ENCODE results near the gene C18orf32.
A peak's percentile ranks its signal among the peaks of the same experiment; 100 is the strongest.

Gene C18orf32

DNA sequence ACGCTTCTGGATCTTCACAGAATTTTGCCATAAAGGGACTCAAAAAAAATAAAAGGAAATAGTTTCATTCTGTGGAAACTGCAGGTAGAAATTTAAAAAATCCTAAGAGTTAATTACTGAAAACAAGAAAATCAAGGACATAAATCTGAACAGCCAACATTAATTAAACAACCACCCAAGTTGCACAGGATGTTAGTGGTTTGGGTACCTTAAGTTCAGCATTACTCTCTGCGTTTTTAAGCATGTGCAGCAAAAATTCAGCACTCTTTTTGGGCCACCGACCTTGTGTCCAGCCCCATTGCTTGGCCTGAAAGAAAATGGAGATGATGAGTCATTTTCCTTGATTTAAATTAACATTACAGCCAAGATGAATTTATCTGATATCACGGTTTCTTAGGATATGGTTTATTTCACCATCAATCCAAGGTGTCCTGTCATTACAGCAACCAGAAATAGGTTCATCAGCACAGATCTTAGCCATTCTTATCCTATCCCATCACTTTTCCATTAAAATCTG is 3.3 kb upstream of the C18orf32 start:
- Histone ChIP-seq H3K4me3 (ENCODE audit: low read depth in 1 of 5, low read length in 5 of 5) (no peak overlapping the region), H3K9me3 (ENCODE audit: control insufficient read depth in 5 of 5, low read length in 5 of 5) (no peaks in the 10 kb centered on the region), H3K27ac (ENCODE audit: low read depth, low read length) (peak overlapping the region; percentile 92), H3K9ac (ENCODE audit: low read length in 5 of 5) (no peak overlapping the region), H3K27me3 (ENCODE audit: control insufficient read depth in 5 of 5, insufficient read depth in 4 of 5, low read length in 5 of 5) (no peaks in the 10 kb centered on the region), H3K36me3 (ENCODE audit: control insufficient read depth in 5 of 5, insufficient read depth in 5 of 5, low read length in 5 of 5) (peaks cover 17 to 36% (median 29%) of the 10 kb centered on the region in 5 donors), H3K4me1 (ENCODE audit: control insufficient read depth in 5 of 5, insufficient read depth in 5 of 5, low read length in 5 of 5) (peaks cover 6 to 42% (median 29%) of the 10 kb centered on the region in 5 donors)

DNA sequence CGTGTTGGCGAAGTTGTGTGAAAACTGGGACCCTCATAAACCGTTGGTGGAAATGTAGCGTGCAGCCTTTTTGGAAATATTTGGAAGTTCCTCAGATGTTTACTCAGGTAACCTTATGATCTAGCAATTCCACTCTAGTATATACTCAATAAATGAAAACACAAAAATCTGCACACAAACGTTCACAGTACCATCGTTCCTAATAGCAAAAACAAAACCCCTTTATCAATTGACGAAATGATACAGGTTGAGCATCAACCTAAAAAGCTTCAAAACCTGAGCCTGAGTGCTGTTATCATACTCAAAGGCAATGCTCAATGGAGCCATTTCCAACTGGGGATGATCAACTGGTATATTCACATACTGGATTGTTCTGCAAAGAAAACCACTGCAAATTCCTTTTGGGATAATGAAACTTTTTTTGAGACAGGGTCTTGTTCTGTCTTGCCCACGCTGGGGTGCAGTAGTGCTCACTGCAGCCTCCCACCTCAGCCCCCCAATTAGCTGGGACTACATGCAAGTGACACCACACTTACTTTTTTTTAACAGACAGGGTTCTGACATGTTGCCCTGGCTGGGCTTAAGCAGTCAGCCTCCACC is 777 bp upstream of the C18orf32 start:
- H3K27ac ChIP-seq (ENCODE audit: low read depth, low read length): peak overlapping the region; percentile 90
- peak overlapping the region; percentile 78 to 99 (median 80) for H3K4me3 ChIP-seq (ENCODE audit: low read depth in 1 of 5, low read length in 5 of 5)
- peak overlapping the region in 3 of 5 donors; percentile 79 to 90 (median 84) for H3K9ac ChIP-seq (ENCODE audit: low read length in 5 of 5)
- no peaks in the 10 kb centered on the region for H3K27me3 ChIP-seq (ENCODE audit: control insufficient read depth in 5 of 5, insufficient read depth in 4 of 5, low read length in 5 of 5)
- H3K9me3 ChIP-seq (ENCODE audit: control insufficient read depth in 5 of 5, low read length in 5 of 5): no peaks in the 10 kb centered on the region
- H3K4me1 ChIP-seq (ENCODE audit: control insufficient read depth in 5 of 5, insufficient read depth in 5 of 5, low read length in 5 of 5): peaks cover 6 to 45% (median 29%) of the 10 kb centered on the region in 5 donors
- peaks cover 22 to 44% (median 32%) of the 10 kb centered on the region in 5 donors for H3K36me3 ChIP-seq (ENCODE audit: control insufficient read depth in 5 of 5, insufficient read depth in 5 of 5, low read length in 5 of 5)

DNA sequence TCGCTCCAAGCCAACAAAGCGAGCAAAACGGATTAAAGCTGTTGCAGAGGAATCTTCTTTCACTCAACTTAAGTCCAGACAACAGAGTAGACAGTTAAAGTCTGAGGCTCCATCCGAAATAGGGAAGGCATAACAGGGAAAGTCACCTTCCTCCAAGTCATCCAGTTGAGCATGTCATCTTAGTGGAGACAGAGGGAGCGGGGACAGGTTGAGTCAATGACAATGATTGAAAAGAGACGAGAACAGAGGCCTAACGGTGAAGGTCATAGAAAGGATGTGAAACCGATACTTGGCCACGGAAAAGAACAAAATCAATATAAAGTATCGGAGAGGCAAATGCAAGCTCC is 455 bp downstream of the C18orf32 start:
- Histone ChIP-seq H3K4me3 (ENCODE audit: low read depth in 1 of 5, low read length in 5 of 5) (peak overlapping the region; percentile 78 to 99 (median 84)), H3K27ac (ENCODE audit: low read depth, low read length) (peak overlapping the region; percentile 90), H3K9ac (ENCODE audit: low read length in 5 of 5) (peak overlapping the region; percentile 73 to 90 (median 81)), H3K9me3 (ENCODE audit: control insufficient read depth in 5 of 5, low read length in 5 of 5) (no peaks in the 10 kb centered on the region), H3K4me1 (ENCODE audit: control insufficient read depth in 5 of 5, insufficient read depth in 5 of 5, low read length in 5 of 5) (peaks cover 3 to 42% (median 27%) of the 10 kb centered on the region in 5 donors), H3K27me3 (ENCODE audit: control insufficient read depth in 5 of 5, insufficient read depth in 4 of 5, low read length in 5 of 5) (no peaks in the 10 kb centered on the region), H3K36me3 (ENCODE audit: control insufficient read depth in 5 of 5, insufficient read depth in 5 of 5, low read length in 5 of 5) (peaks cover 28 to 53% (median 38%) of the 10 kb centered on the region in 5 donors)

DNA sequence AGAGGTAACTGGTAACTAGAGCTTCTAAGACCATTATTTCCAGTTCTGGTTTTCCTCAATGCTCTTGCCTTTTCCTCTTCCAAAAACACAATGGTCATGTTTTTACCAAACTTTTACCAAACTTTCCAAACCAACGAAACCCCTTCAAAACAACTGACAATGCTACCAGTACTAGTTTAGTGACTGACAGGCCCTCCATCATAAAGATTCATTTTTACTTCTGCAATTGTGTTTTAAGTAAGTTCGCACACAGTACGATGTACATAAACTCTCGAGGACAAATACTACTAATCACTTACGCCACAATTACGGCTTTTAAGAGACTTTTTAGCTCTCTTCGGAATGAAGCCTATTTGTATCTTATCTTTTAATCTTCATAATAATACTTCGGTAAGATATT is 900 bp downstream of the C18orf32 start:
- H3K4me3 ChIP-seq (ENCODE audit: low read depth in 1 of 5, low read length in 5 of 5): peak overlapping the region; percentile 78 to 99 (median 84)
- H3K4me1 ChIP-seq (ENCODE audit: control insufficient read depth in 5 of 5, insufficient read depth in 5 of 5, low read length in 5 of 5): peaks cover 3 to 38% (median 22%) of the 10 kb centered on the region in 5 donors
- H3K9ac ChIP-seq (ENCODE audit: low read length in 5 of 5): peak overlapping the region; percentile 73 to 90 (median 81)
- H3K36me3 ChIP-seq (ENCODE audit: control insufficient read depth in 5 of 5, insufficient read depth in 5 of 5, low read length in 5 of 5): peaks cover 28 to 55% (median 41%) of the 10 kb centered on the region in 5 donors
- no peaks in the 10 kb centered on the region for H3K27me3 ChIP-seq (ENCODE audit: control insufficient read depth in 5 of 5, insufficient read depth in 4 of 5, low read length in 5 of 5)
- H3K9me3 ChIP-seq (ENCODE audit: control insufficient read depth in 5 of 5, low read length in 5 of 5): no peaks in the 10 kb centered on the region
- peak overlapping the region; percentile 90 for H3K27ac ChIP-seq (ENCODE audit: low read depth, low read length)

DNA sequence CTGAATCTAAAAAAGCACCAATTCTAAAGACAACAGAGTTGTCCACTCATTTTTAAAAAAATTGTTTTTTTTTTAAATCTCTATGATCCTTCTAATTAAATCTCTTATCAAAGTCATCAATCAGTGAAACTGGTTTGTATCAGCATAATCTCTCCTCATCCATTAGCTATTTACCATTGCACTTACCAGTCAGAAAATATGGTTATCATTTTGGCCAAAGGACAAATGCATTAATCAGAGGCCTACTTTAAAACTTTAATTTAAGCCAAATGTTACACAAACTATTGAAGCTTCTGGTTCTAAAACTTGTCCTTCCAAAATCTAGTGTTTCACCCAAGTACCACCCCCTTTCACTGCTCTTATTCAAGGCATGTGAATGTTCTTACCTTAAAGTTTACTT is 3.8 kb downstream of the C18orf32 start:
- no peak overlapping the region for H3K27ac ChIP-seq (ENCODE audit: low read depth, low read length)
- no peaks in the 10 kb centered on the region for H3K9me3 ChIP-seq (ENCODE audit: control insufficient read depth in 5 of 5, low read length in 5 of 5)
- H3K36me3 ChIP-seq (ENCODE audit: control insufficient read depth in 5 of 5, insufficient read depth in 5 of 5, low read length in 5 of 5): peaks cover 11 to 41% (median 34%) of the 10 kb centered on the region in 5 donors
- H3K9ac ChIP-seq (ENCODE audit: low read length in 5 of 5): no peak overlapping the region
- no peaks in the 10 kb centered on the region for H3K27me3 ChIP-seq (ENCODE audit: control insufficient read depth in 5 of 5, insufficient read depth in 4 of 5, low read length in 5 of 5)
- no peak overlapping the region for H3K4me3 ChIP-seq (ENCODE audit: low read depth in 1 of 5, low read length in 5 of 5)
- peaks cover 3 to 25% (median 20%) of the 10 kb centered on the region in 5 donors for H3K4me1 ChIP-seq (ENCODE audit: control insufficient read depth in 5 of 5, insufficient read depth in 5 of 5, low read length in 5 of 5)

DNA sequence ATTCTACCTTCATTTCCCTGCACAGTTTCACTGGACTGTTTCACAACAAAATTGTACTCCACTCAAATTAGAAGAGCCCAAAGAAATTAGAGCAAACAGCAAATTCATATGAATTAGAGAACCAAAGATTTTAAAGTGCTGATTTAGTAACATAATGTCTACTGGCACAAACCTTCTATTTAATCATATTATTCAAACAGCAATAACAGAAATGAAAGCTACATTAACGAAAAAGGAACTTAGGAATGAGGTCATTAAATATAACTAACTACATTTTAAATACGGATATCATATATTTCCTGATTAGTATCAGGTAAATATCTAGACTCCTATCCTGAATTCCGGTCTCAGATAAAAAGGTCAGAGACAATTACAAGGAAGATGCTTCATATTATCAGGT is 5.1 kb downstream of the C18orf32 start:
- peaks cover 11 to 38% (median 30%) of the 10 kb centered on the region in 5 donors for H3K36me3 ChIP-seq (ENCODE audit: control insufficient read depth in 5 of 5, insufficient read depth in 5 of 5, low read length in 5 of 5)
- H3K27ac ChIP-seq (ENCODE audit: low read depth, low read length): no peak overlapping the region
- H3K9ac ChIP-seq (ENCODE audit: low read length in 5 of 5): peak overlapping the region in 1 of 5 donors; percentile 40
- H3K4me1 ChIP-seq (ENCODE audit: control insufficient read depth in 5 of 5, insufficient read depth in 5 of 5, low read length in 5 of 5): peaks cover 2 to 19% (median 15%) of the 10 kb centered on the region in 5 donors
- no peak overlapping the region for H3K4me3 ChIP-seq (ENCODE audit: low read depth in 1 of 5, low read length in 5 of 5)
- no peaks in the 10 kb centered on the region for H3K27me3 ChIP-seq (ENCODE audit: control insufficient read depth in 5 of 5, insufficient read depth in 4 of 5, low read length in 5 of 5)
- H3K9me3 ChIP-seq (ENCODE audit: control insufficient read depth in 5 of 5, low read length in 5 of 5): no peaks in the 10 kb centered on the region

DNA sequence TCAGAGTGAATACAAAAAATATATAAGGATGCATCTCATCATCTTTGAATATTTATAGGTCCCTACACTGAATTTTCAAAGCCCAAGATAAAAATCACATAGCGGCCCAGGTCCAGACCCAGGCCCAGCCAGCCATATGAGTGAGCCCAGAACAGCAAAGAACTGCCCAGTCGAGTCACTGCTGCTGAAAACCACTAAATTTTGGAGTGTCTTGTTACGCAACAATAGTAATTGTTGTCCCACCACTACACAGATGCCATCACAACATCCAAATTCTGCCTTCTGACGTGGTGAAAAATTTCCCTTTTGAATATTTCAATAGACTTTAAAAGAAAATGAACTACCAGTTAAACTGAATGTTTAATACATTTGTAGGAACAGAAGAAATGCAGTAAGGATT is 5.7 kb downstream of the C18orf32 start:
- Histone ChIP-seq H3K4me3 (ENCODE audit: low read depth in 1 of 5, low read length in 5 of 5) (no peak overlapping the region), H3K9ac (ENCODE audit: low read length in 5 of 5) (no peak overlapping the region), H3K4me1 (ENCODE audit: control insufficient read depth in 5 of 5, insufficient read depth in 5 of 5, low read length in 5 of 5) (peaks cover 2 to 17% (median 13%) of the 10 kb centered on the region in 5 donors), H3K27ac (ENCODE audit: low read depth, low read length) (no peak overlapping the region), H3K27me3 (ENCODE audit: control insufficient read depth in 5 of 5, insufficient read depth in 4 of 5, low read length in 5 of 5) (no peaks in the 10 kb centered on the region), H3K36me3 (ENCODE audit: control insufficient read depth in 5 of 5, insufficient read depth in 5 of 5, low read length in 5 of 5) (peaks cover 11 to 38% (median 30%) of the 10 kb centered on the region in 5 donors), H3K9me3 (ENCODE audit: control insufficient read depth in 5 of 5, low read length in 5 of 5) (no peaks in the 10 kb centered on the region)

DNA sequence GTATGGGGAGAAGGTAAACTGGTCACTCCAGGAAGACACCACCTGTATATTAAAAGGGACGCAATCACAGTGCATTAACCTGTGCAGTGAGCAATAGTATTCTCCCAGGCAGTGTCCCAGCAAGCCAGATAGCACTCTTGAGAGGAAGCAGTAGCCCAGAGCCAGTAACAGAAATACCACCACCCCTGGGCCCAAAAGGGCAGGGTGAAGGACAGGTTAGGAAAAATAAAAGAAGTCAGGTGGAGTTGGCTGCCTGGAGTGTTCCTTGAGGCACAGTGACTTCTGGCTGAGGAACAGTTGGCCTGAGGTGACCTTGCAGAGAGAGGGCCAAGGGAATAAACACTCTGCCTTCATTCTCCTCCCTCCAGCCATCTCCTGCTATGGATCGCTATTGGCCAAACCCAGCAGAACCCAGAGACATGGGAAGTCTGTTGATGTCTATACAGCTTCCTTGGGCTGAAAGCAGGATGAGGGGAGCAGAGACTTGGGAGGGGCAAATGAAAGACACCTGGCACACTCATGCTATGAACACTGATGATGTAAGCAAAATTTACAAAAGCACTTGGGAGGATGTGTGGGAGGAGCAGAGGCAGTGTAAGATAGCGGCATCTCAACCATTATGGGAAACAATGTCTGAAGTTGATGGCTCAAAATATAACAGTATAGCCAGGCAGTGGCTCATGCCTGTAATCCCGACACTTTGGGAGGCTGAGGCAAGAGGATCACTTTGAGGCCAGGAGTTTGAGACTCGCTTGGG is 7.5 kb downstream of the C18orf32 start:
- Histone ChIP-seq H3K27ac (ENCODE audit: low read depth, low read length) (no peak overlapping the region), H3K4me3 (ENCODE audit: low read depth in 1 of 5, low read length in 5 of 5) (no peak overlapping the region), H3K4me1 (ENCODE audit: control insufficient read depth in 5 of 5, insufficient read depth in 5 of 5, low read length in 5 of 5) (peaks cover 0 to 8% (median 0%) of the 10 kb centered on the region in 5 donors), H3K9ac (ENCODE audit: low read length in 5 of 5) (no peak overlapping the region), H3K36me3 (ENCODE audit: control insufficient read depth in 5 of 5, insufficient read depth in 5 of 5, low read length in 5 of 5) (peaks cover 11 to 38% (median 30%) of the 10 kb centered on the region in 5 donors), H3K27me3 (ENCODE audit: control insufficient read depth in 5 of 5, insufficient read depth in 4 of 5, low read length in 5 of 5) (no peaks in the 10 kb centered on the region), H3K9me3 (ENCODE audit: control insufficient read depth in 5 of 5, low read length in 5 of 5) (no peaks in the 10 kb centered on the region)

DNA sequence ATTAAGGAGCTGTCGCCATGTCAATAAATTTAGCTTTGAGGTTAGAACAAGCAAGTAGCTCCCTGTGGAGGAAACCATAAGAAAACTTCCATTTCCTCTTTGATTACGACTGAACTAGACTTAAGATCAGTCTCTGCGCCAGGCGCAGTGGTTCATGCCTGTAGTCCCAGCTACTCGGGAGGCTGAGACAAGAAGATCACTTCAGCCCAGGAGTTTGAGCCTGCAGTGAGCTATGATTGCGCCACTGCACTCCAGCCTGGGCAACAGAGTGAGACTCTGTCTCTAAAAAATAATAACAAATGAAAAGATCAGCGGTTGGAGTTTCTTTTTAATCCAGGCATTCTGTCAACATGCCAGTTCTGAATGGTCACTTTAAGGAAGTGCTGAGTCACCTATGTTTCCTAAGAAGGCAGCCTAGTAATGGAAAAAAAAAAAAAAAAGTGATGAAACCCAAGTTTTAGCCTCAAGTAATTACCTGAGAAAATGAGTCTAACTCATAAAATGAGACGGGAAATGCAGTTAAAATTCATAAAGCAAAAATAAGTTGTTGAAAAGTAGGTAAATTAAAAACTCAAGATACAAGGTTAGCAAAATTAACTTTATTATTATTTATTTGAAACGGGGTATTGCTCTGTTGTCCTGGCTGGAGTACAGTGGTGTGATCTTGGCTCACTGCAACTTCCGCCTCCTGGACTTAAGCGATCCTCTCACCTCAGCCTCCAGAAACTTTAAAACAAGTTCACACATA is 10.2 kb downstream of the C18orf32 start:
- H3K27ac ChIP-seq (ENCODE audit: low read depth, low read length): peak overlapping the region; percentile 62
- H3K4me1 ChIP-seq (ENCODE audit: control insufficient read depth in 5 of 5, insufficient read depth in 5 of 5, low read length in 5 of 5): peaks cover 0 to 8% (median 0%) of the 10 kb centered on the region in 5 donors
- no peaks in the 10 kb centered on the region for H3K27me3 ChIP-seq (ENCODE audit: control insufficient read depth in 5 of 5, insufficient read depth in 4 of 5, low read length in 5 of 5)
- peak overlapping the region in 1 of 5 donors; percentile 26 for H3K4me3 ChIP-seq (ENCODE audit: low read depth in 1 of 5, low read length in 5 of 5)
- no peaks in the 10 kb centered on the region for H3K9me3 ChIP-seq (ENCODE audit: control insufficient read depth in 5 of 5, low read length in 5 of 5)
- peak overlapping the region in 2 of 5 donors; percentile 0 to 8 for H3K9ac ChIP-seq (ENCODE audit: low read length in 5 of 5)
- peaks cover 3 to 27% (median 20%) of the 10 kb centered on the region in 5 donors for H3K36me3 ChIP-seq (ENCODE audit: control insufficient read depth in 5 of 5, insufficient read depth in 5 of 5, low read length in 5 of 5)

Measured in subcutaneous abdominal adipose tissue (tissue), 5 donors.